Activated naive CD4-positive, alpha-beta T cell treated with Interleukin-2 at 50 U/mL for 16 hours (primary cell): ENCODE data around the gene TSC1.
"Not testable (repeated sequence)": the region's sequence is repeated elsewhere in the genome, so short reads cannot be mapped to it uniquely, and the experiment has no call there.

ENCODE experiments used
- DNase-seq: peaks from one replicate; pipeline ENCODE4 v3.0.0-alpha.2; 2020

Gene TSC1

GRCh38 chr9:132944294-132945185 is at the start of gene TSC1:
TSS of gene TSC1 (minus strand) at chr9:132944616. CDS start at chr9:132928872, 15,744 bp downstream.
- DNase-seq = peak; percentile 97

DNA sequence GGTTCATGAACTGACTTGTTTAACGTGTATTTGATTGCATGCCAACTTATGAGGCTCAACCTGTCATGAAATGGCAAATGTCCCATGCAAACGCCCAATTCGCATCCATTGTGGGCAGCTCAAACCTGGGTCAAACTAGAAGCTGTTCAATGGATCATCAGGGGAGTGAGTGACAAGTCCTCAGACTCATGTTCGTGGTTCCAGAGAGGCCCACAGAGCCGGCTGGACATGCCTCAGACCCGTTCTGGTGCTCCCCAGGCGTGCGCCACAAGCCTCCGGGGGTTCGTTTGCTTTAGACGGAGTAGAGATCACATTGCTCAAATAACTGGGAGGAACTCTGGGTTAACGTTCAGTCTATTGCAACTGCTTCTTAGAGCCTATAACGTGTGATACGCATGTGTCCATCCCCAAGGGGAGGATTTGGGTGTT is 49.1 kb upstream of the TSC1 start:
- no peak for DNase-seq

DNA sequence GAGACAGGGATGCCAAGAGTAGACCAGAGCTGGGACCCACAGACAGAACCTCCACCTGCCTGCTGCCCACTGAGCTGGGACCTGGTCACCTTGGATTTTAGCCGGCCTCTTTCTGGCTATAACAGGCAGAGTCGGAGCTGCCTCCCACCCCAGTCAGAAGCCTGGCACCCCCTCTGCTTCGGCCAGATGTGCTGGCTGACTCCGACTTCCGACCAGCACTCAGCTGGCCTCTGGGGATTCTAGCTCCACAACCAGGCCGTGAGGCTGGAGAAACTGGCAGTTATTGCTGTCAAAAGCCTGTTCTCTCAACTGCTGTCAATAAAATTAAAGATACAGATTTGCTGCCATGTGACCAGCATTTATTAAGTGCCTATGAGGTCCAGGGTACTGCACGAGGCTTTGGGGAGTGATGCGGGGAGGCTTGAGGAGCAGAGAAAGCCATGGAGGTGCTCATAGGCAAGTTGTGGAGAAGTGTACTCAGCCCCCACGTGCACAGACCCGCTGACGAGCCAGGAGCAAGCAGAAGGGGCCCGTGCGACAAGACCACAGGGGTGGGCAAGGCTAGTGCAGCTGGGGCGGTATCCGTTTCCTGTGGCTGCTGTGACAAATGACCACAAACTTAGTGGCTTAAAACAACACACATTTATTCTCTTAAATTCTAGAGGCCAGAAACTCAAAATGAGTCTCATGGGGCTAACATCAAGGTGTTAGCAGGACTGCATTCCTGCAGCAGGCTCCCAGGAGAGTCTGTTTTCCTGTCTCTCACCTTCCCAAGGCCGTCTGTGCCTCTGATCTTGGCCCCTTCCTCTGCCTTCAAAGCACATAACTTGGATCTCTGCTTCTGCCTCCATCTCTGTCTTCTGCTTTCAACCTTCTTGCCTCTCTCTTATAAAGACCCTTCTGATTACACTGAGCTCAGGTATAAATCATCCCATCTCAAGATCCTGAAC is 47.2 kb upstream of the TSC1 start:
- DNase-seq = no peak

- no peak for DNase-seq
Observed at GRCh38 chr9:132990781-132991180, 46.4 kb upstream of the TSC1 start.

DNA sequence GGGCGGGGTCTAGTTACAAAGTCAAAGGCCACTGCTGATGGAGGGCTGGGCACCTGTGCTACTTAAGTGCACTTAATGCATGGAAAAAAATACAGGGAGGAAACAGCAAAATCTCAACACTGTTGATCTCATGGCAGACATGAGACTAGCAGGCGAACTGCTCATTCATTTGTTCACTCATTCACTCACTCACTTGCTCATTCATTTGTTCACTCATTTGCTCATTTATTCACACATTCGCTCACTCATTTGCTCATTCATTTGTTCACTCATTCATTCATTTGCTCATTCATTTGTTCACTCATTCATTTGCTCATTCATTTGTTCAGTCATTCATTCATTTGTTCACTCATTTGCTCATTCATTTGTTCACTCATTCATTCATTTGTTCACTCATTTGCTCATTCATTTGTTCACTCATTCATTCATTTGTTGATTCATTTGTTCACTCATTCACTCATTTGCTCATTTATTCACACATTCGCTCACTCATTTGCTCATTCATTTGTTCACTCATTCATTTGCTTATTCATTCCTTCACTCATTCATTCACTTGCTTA is 45.7 kb upstream of the TSC1 start:
- DNase-seq = not testable (repeated sequence)

DNA sequence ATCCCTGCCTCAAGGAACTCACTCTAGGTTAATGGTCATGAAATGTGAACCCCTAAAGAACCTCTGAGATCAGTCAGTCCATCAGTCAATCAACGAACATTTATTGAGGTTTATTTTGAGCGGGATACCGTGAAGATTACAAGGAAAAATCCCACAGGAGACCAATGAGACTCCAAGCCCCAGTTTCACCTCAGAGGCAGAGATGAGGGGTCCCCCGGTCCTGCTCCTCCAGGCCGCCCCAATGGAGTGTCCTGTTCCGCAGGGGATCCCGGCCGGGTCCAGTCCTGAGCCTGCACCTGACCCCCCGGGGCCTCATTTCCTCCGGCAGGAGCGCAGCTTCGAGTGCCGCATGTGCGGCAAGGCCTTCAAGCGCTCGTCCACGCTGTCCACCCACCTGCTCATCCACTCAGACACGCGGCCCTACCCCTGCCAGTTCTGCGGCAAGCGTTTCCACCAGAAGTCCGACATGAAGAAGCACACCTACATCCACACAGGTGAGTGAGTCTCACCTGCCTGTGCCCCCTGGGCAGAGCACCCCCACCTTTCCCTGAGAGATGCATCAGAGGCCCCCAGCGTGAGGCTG is 45.1 kb upstream of the TSC1 start:
- DNase-seq = no peak

DNA sequence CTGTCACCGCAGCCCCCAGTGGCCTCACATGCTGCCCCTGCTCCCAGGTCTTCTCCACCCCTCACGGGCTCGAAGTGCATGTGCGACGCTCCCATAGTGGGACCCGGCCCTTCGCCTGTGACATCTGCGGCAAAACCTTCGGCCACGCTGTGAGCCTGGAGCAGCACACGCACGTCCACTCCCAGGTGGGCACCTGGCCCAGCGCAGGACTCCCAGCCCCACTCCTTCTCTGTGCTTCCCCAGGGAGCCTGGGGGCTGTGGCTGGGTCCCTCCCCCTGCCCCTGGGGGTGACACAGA is 44.5 kb upstream of the TSC1 start:
- DNase-seq = no peak

- no peak for DNase-seq
Observed at GRCh38 chr9:132988244-132989013, 44.0 kb upstream of the TSC1 start.

- no peak for DNase-seq
Observed at GRCh38 chr9:132986640-132987620, 42.5 kb upstream of the TSC1 start.

DNA sequence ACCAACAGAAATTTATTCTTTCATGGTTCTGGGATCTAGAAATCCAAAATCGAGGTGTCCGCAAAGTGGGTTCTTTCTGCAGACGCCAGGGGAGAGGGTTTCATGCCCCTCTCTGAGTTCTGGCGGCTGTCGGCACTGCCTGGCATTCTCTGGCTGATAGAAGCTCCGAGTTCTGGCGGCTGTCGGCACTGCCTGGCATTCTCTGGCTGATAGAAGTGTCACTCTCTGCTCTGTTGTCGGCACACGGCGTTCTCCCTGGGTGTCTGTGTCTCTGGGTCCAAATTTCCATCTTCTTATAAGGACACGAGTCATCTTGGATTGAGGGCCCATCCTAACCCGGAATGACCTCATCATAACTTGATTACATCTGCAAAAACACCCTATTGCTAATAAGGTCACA is 41.7 kb upstream of the TSC1 start:
- no peak for DNase-seq

- no peak for DNase-seq
Observed at GRCh38 chr9:132985489-132985888, 41.1 kb upstream of the TSC1 start.

DNA sequence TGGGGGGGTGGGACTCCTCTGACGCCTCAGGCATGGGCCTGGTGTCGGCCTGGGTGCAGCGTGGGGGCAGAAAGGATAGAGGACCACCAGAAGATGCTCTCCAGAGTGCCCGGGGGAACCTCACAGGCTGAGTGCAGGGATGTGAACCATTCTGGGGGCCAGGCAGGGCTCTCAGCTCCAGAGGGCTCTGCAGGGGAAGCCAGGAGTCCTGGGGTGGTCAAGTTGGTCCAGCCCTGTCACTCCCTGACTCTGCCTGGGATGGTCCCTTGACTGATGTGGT is 40.6 kb upstream of the TSC1 start:
- no peak for DNase-seq

DNA sequence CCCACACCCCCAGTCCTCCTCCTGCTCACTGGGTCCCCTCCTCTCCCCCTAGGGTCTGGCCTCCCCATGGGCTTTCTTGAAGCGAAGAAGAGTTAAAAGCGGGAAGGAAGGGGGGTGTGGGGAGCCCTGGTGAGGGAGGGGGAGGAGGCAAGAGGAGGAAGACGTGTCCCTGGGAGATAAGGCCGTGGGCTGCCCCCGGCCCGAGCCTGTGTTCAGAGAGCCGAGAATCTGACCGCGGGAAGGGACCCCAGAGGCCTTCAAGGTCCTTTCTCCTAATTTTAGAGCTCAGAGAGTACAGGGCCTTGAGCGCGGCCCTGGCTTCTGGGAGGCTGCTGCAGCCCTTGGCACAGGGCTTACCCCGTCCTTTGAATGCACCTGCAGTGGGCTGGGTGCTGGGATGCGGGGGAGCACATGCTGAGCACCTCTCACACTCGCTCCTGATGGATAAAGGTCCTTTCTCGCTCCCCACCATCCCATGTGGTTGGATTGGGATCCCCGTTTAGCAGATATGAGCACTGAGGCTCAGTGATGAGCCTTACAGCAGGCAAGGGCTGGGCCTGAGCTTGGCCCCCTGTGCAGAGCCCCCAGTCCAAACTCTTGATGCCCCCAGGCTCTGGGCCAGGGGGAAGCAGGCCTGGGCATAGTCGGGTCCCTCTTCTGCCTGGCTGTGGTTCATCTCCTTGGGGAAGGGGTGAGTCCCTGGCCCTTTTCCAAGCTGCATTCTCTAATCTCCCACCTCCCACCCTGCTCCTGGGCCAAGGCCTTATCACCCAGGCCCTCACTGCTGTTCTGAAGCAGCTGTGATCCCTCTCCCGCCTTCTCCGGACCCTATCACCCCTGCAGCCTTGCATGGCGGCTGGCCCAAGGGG is 40.0 kb upstream of the TSC1 start:
- no peak for DNase-seq

GRCh38 chr9:132983491-132984201 is 39.2 kb upstream of the TSC1 start:
- DNase-seq = no peak

DNA sequence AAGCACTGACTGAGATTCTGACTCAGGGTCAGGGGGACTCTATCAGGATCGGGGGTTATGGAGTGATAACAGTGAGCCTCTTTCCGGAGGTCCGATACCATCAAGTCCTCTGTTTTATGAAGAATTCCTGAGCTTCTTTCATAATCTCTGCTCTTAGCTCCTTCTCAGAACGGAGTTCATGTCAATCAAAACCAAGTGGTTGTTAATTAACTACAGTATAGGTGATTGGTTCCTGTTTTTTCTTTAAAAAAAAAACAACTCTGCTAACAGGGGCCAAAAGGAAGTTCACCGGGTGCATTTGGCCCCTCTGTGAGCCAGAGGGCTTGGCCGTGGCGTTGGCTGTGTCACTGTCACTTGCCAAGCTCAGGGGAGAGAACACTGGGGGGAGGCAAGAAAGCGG is 38.0 kb upstream of the TSC1 start:
- DNase-seq = no peak

DNA sequence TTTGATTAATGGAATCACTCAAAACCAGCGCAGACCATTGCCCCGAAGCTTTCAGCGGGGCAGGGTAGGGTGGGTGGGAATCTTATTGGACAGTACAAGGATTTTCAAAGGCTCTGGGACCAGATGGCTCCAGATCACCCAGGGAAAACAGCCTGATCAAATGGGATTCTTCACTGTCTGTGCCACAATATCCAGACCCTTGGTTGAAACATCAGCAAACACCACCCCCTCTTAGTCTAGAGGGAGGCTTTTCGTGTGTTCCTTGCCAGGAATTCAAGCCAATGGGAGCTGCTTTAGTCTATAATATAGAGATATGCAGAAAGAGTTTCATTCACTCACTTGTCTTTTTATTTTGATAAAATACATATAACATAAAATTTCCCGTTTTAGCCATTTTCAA is 35.7 kb upstream of the TSC1 start:
- no peak for DNase-seq

DNA sequence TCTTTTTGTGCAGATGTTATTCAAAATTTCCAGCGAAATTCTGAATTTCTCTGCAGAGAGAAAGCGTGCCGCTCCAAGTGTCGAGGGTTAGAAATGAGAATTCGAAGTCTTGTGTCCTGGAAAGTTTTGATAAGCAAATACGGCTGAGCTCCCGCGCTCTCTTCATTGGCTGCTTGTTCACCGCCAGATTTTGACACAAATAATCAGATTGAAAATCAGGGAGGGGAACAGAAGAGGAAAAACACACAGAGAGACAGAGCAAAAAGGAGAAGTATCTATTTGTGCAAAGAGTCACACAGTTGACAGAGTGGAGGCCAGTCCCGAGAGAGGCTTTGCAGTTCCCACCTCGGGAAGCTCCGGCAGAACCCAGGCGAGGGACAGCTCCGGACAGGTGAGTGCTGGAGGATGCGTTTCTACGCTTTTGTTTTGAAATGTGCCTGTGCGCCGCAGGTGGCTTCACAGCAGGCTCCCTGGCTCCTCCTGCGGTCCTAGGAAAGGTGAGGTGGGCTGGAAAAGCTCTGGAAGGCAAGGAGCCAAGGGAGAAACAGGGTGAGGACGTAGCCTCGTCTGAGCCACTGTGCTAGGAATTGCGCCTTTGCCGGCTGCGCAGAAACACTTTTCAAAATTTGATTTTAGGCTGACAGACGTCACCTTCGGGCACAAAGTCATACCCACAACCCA is 34.2 kb upstream of the TSC1 start, which contains the start of gene GFI1B:
GFI1B (plus strand) TSS at position 244 of the 681 bp plus-strand sequence. CDS start 7,985 bp downstream, outside the sequence.
- DNase-seq = no peak

DNA sequence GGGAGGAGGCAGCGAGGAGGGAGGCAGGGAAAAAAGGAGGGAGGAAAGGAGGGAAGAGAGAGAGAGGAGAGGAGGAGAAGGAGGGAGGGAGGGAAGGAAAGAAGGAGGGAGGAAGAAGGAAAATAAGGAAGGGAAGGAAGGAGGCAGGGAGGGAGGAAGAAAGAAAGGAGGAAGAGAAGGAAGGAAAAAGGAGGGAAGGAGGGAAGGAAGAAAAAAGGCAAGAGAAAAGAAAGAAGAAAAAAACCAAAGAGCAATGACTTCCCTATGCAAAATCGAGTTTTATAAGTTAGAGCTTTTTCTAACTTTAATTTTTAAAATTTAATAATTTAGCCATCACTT is 33.7 kb upstream of the TSC1 start:
- no peak for DNase-seq

- no peak for DNase-seq
Observed at GRCh38 chr9:132976571-132976970, 32.2 kb upstream of the TSC1 start.
